ENCODE data around the gene MYORG. TPM values are rescaled to one million over a fixed set of nuclear protein-coding genes. Genes with fewer than 3 reads are reported as not detected.
A peak's percentile ranks its signal among the peaks of the same experiment; 100 is the strongest.

MYORG gene
- total and polyA plus RNA-seq, 8 donors: 0.76 to 31.3 (median 14.4) TPM

DNA sequence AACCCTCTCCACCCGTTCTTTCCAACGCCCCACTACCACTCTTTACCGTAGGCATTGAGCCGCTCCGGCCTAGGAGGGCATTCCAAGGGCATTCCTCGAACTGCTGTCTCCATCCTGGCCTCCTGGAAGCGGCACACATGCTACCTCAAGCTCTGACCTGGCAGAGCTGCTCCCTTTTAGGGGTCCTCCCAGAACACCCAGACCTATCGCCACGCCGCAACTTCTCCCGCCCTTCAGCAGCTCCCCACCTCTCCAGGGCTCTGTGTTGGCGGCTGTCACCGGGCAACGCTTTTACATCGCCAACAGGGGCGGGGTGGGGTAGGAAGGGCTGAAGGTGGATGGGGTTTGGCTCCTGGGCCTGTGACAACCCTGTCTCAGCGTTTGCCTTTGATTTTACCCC, 4.6 kb upstream of the MYORG start:
- intact Hi-C loops (cut with DNase I; ENCODE audit: low total_unique reads): no loop called here
- H3K27me3 ChIP-seq: no peaks in the 10 kb centered on the region
- no peaks in the 10 kb centered on the region for H3K36me3 ChIP-seq
- H3K9me3 ChIP-seq: no peaks in the 10 kb centered on the region
- WGBS, 5 donors: 23 to 34% (median 27%) methylated on average over 17 of the region's 17 CpGs
- peak overlapping the region; percentile 53 to 65 (median 60) for H3K4me3 ChIP-seq
- H3K4me1 ChIP-seq: peaks cover 33 to 44% (median 39%) of the 10 kb centered on the region in 4 donors
- H3K27ac ChIP-seq: peak overlapping the region in 4 of 5 donors; percentile 50 to 78 (median 68)
- TF ChIP-seq POLR2A (IDR thresholded peaks at IDR 0.05): no peak
- TF ChIP-seq, protein P1, sequence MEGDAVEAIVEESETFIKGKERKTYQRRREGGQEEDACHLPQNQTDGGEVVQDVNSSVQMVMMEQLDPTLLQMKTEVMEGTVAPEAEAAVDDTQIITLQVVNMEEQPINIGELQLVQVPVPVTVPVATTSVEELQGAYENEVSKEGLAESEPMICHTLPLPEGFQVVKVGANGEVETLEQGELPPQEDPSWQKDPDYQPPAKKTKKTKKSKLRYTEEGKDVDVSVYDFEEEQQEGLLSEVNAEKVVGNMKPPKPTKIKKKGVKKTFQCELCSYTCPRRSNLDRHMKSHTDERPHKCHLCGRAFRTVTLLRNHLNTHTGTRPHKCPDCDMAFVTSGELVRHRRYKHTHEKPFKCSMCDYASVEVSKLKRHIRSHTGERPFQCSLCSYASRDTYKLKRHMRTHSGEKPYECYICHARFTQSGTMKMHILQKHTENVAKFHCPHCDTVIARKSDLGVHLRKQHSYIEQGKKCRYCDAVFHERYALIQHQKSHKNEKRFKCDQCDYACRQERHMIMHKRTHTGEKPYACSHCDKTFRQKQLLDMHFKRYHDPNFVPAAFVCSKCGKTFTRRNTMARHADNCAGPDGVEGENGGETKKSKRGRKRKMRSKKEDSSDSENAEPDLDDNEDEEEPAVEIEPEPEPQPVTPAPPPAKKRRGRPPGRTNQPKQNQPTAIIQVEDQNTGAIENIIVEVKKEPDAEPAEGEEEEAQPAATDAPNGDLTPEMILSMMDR (IDR thresholded peaks at IDR 0.05): no peak
- no peak for TF ChIP-seq POLR2AphosphoS5 (IDR thresholded peaks at IDR 0.05)
- TF ChIP-seq EP300 (IDR thresholded peaks at IDR 0.05): no peak
- peak in 1 of 2 donors; percentile 77 for DNase-seq

DNA sequence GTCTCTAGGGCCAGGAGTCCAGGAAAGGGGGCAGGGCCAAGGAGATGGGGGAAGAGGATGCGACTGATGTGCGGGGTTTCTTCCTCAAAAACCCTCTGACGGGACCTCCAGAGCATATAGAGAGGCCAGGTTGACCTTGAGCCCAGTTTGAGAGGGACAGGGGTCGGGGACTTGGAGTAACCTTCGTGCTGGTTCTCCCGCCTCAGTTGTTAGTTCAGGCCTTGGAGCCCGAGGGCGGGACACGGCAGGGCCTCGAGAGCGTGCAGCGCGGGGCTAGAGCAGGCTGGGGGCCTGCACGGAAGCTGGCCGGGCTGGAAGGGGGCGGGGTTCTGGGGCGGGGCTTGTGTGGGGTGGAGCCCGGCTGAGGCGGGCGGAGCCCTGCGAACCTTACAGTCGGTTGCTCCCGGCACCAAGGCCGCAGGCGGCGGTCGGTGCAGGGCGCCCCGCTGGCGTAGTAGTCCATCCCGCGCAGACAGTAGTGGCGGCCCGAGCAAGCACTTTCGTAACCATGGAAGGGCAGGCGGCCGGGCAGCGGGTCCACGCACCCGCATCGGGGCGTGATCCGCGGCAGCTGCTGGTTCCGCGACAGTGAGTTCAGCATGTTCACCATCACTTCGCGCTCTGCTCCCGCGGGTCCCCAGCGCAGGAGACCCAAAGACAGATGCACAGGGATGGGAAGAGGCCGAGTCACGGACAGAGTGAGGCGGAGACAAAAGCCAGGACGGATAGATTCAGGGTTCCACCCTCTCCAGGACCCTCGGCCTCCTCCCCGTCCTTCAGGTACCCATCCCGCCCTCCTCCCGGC, 4.0 kb upstream of the MYORG start:
- Histone ChIP-seq H3K27me3 (no peaks in the 10 kb centered on the region), H3K4me1 (peaks cover 39 to 50% (median 45%) of the 10 kb centered on the region in 4 donors), H3K27ac (peak overlapping the region; percentile 37 to 78 (median 63)), H3K36me3 (no peaks in the 10 kb centered on the region), H3K4me3 (peak overlapping the region; percentile 53 to 65 (median 60)), H3K9me3 (no peaks in the 10 kb centered on the region)
- peak; percentile 82 to 94 for DNase-seq
- intact Hi-C loops (cut with DNase I; ENCODE audit: low total_unique reads): no loop called here
- WGBS, 5 donors: 3 to 8% (median 4%) methylated on average over 23 to 59 of the region's 59 CpGs
- TF ChIP-seq POLR2A (IDR thresholded peaks at IDR 0.05) (no peak), POLR2AphosphoS5 (IDR thresholded peaks at IDR 0.05) (peak; percentile 13 to 70 (median 55))
- TF ChIP-seq, protein P1 (IDR thresholded peaks at IDR 0.05): no peak

DNA sequence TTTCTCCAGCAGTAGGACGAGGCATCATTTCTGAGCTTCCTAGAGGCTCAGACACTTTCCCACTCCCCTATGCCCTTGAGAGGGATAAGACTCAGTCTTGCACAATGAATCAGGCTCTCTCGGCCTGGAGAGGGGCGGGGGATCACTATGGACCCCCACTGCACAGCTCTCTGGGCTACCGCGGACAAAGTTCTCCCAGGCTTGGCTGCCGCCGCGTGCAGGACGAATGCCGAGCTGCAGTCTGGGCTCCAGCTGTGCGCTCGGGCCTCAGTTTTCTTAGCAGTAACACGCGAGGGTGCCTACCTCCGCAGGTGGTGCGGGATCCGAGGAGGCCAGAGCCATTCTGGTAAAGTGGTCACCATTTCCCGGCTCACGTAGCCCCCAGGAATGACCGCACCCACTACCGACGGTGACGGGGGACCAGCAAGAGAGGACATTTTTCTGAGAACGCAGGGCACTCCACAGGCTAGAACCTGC, 3.4 kb upstream of the MYORG start:
- 34 to 64% (median 51%) methylated on average over 24 of the region's 24 CpGs for WGBS, 5 donors
- Histone ChIP-seq H3K4me3 (peak overlapping the region; percentile 53 to 65 (median 60)), H3K27ac (peak overlapping the region in 4 of 5 donors; percentile 50 to 78 (median 68)), H3K27me3 (no peaks in the 10 kb centered on the region), H3K36me3 (no peaks in the 10 kb centered on the region), H3K9me3 (no peaks in the 10 kb centered on the region), H3K4me1 (peaks cover 45 to 57% (median 51%) of the 10 kb centered on the region in 4 donors)
- DNase-seq: peak in 1 of 2 donors; percentile 56
- intact Hi-C loops (cut with DNase I; ENCODE audit: low total_unique reads): no loop called here
- TF ChIP-seq EP300 (IDR thresholded peaks at IDR 0.05) (no peak), POLR2AphosphoS5 (IDR thresholded peaks at IDR 0.05) (no peak), POLR2A (IDR thresholded peaks at IDR 0.05) (no peak)
- TF ChIP-seq, protein P1 (IDR thresholded peaks at IDR 0.05): no peak

DNA sequence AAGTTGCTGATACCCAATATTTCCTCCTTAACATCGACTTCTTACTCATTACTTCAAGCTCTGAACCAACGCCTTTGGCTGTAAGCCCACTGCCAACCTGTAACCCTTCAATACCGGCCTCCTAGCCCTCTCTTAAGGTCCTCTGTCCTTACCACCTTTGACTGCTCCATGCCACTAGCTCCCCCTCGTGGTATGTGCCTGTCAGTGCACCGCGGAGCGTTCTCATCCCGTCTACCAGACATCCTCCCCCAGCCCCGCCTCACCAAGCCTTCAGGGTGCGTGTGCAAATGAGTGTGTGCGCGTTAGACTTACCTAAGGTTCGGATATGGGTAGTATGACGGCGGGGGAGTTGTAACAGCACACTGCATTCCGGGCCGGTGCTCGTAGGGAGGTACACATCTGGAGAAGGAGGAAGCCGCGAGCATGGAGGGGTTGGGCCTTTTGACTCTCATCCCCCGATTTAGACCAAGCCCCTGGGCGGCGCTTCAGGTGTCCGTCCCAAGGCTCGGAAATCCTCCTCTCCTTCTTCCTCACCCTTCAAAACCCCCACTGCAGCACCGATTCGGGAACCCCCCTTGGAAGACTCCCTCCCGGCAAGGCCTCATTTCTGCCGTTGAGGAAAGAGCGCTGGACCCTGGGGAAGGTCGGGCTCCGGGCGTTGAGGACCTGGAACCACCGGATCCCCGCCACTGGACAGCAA, 2.8 kb upstream of the MYORG start:
- intact Hi-C loops (cut with DNase I; ENCODE audit: low total_unique reads): loop anchor here (10.0 kb wide), 1 partner anchor 195 kb away; no protein-coding TSS in a partner anchor
- no peaks in the 10 kb centered on the region for H3K27me3 ChIP-seq
- peak overlapping the region; percentile 42 to 64 (median 55) for H3K4me3 ChIP-seq

More for the DNA sequence above, 2.8 kb upstream of the MYORG start:
- DNase-seq: peak; percentile 92 to 95
- no peaks in the 10 kb centered on the region for H3K9me3 ChIP-seq
- TF ChIP-seq, protein P1 (IDR thresholded peaks at IDR 0.05): peak in 6 of 7 experiments; percentile 79 to 100 (median 98)
- TF ChIP-seq POLR2A (IDR thresholded peaks at IDR 0.05) (no peak), POLR2AphosphoS5 (IDR thresholded peaks at IDR 0.05) (peak in 1 of 3 donors; percentile 81)
- no peaks in the 10 kb centered on the region for H3K36me3 ChIP-seq
- peak overlapping the region in 4 of 5 donors; percentile 50 to 78 (median 68) for H3K27ac ChIP-seq
- WGBS, 5 donors: 5 to 8% (median 7%) methylated on average over 34 to 35 of the region's 35 CpGs
- peaks cover 48 to 62% (median 55%) of the 10 kb centered on the region in 4 donors for H3K4me1 ChIP-seq

Measured in stomach (tissue), 9 donors.